NCI-H146 treated with DMSO at 0.1 percent for 48 hours (cell line): Measurements from ENCODE around the gene CFAP45.

ENCODE experiments used
- DNase-seq: peaks from one replicate; lab custom pipeline; 2025; ENCODE audit not compliant: unreplicated experiment; lab: John Stamatoyannopoulos, UW

The CFAP45 gene

GRCh38 chr1:159856576-159856975 lies 43.4 kb downstream of the CFAP45 start:
- DNase-seq: no peak

- no peak for DNase-seq
Measured at GRCh38 chr1:159855709-159856108, 44.3 kb downstream of the CFAP45 start.

DNA sequence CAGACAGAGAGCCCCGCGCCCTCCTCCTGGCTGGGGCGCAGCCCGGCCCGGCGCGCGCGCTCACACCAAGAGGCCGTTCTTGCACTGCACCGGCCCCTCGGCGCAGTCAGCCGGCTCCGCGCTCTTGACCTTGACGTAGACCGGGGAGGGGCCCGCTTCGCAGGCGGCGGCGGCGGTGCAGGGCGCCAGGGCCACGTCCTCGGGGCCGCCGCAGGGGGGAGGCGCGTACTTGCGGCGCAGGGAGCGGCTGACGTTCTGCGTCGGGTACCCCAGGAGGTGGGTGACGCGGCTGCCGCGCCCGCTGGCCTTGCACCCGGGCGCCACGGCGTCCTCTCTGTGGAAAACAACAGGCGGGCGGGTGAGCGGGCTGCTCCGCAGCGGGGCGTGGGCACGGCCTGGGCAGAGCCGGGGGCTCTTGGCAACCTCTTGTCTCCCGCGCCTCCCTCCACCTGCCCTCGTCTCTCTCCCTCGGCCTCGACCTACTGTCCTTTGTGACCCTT lies 45.2 kb downstream of the CFAP45 start:
- peak; percentile 36 for DNase-seq

DNA sequence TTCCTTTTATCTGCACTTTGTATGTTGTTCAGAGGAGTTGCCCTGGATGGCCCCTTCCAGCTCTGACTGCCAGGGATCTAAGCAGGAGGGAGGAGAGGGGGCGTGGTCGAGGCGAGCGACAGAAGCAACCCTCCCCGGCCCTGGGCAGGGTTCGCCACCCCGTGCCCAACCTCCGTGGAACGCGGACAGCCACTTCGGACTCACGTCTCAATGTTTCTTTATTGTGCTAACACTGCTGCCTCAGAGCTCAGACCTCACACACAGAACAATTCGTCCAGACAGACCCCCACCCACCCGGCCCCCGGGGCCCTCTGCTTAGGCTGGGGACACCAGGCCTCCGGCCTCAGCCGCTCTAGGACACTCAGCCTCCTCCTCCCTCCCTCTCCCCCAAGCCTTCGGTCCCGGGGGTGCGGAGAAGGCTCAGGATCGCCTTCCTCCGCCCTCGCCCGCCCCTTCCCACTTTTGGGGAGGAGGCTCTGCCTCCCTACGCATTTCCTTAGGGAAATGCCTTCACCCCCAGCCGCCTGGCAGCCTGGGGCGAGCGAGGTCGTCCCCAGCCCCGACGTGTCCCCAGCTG lies 45.8 kb downstream of the CFAP45 start:
- DNase-seq: peak; percentile 22

GRCh38 chr1:159853417-159854115 lies 46.4 kb downstream of the CFAP45 start:
- no peak for DNase-seq

DNA sequence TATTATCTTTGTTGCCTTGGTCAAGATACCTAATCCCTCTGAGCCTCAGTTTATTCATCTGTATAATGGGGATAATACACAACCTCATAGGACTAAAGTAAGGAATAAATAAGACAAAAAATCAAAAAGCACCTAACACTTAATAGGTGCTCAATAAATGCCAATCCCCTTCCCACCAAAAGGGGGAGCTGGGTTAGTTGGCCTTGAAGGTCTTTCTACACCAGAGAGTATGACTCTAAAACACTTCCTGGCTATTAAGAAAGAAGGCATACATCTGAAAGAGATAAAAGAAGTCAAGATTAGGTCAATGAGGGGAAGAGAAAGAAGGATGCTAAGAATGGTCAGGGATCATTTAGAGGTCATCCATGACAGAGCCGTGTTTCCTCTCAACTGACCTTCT lies 48.6 kb downstream of the CFAP45 start:
- DNase-seq: no peak

DNA sequence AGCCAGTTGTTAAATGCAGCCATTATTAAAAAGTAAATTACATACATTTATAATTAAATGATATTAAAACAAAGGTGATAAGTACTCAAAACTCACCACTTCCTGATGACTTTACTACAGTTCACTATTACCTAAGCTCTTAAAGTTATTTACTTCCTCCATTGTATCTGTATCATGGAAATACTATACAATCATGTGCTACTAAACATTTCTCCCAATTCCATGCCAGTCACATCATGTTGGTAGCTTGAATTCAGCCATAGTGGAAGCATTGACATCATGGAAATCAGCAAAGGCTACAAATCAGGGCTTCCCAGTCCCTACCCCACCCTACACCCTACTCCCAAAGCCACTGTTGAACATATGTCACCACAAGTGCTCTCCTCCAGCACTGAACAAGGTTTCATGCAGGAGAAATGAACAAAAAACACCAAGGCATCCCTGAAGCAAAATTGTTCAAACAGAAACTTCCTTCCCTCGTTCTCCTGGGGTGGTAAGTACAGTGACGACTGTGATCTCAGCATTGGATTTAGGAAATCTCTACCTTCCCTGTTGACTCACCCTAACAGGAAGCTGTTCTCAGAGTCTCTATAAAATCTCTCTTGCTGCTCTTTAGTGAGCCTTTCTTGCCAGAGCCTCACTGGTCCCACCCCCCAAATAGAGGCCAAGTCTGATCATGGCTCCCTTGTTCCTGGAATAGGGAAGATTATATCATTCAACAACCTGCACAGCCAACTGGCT lies 50.2 kb downstream of the CFAP45 start:
- DNase-seq: no peak

DNA sequence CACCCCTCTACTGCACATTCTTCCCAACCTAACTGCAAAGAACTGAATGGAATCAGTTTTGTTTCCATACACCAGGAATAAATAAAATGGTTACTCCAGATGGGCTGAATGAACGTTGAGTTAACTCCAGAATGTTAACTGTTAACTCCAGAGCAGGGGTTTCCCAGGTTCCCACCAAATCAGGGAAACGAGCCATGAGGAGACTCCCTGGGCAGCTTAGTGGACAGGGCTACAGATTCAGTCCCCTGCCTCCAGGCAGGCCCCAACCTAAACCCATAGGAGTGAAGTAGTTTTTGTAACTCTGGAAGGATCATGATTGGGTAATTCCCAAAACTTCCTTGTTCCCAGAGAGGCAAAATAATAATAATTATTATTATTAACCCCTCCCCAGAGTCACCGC lies 51.6 kb downstream of the CFAP45 start:
- DNase-seq: no peak

DNA sequence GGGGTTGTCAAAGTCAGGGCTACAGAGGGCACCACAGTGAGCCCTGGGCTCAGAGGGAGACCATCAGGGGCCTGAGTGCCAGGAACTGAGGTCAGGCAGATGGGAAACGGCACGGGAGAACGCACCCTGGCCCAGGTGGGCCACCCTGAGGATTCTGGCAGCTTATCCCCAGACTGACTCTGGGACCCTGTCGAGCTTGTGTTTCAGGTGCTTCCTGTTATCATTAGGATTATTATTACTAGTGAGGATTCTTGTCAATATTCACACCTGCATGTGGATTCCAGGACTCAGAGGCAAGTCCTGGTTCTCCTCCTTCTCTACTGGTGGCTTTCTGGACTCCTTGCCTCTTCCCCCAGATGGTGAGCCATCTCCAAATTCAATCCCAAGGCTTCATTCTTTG lies 52.7 kb downstream of the CFAP45 start:
- no peak for DNase-seq

DNA sequence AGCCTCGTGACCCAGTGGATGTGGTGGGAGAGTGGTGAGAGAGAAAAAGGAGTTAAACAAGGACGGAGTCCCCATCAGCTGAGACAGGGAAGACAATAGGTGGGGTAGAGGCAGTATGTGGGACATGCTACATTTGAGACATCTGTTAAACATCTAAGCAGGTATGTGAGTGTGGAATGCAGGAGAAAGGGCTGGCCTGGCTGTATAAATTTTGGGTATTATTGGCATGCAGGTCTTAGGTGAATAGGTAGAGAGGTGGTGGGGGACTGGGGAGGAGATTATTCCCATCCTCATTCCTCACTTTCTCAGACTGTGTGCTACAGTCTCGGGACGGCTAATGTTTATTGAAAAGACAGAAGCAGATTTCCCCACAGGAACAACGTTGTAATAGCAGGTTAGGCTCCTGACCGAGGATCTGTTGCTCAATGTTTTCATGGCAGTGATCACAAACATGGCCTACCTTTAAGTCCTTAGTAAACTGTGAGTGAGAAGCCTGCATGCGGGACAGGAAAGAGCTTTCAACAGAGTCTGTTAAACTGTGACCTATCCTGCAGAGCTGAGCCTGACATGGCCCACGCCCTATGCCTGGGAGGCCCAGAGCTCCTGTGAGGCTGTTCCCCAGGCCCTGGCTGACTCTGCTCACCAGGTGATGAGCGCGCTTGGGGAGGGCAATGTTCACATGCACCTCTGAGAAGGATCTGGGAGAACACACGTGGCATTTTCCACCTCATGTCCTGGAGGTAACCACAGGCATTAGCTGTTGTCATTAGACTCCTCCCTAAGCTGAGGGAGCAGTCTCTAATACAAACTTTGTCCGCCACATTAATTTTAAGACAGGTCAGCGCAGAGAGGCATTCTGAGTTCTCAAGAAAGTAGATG lies 54.0 kb downstream of the CFAP45 start:
- DNase-seq: no peak

- DNase-seq: no peak
Measured at GRCh38 chr1:159843459-159843858, 56.5 kb downstream of the CFAP45 start.

GRCh38 chr1:159841749-159842148 lies 58.2 kb downstream of the CFAP45 start:
- DNase-seq: no peak

GRCh38 chr1:159839116-159839849 lies 60.7 kb downstream of the CFAP45 start:
- no peak for DNase-seq

DNA sequence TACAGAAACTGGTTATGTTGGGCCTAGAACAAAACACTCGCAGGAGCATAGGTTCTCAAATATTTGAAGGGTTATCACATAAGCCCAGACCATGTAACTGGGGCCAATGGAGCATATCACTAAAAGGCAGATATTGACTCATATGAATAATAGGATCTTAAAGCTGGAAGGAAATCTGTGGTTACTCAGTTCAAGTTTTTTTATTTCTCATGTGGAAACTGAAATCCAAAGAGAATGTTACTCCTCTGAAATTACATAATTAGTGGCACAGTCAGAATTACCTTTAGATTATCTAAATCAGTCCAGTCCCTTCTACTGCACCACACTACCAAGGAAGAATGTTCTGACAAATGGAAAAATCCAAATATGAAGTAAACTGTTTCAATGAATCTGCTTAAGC lies 61.2 kb downstream of the CFAP45 start:
- DNase-seq: no peak

- no peak for DNase-seq
Measured at GRCh38 chr1:159835862-159836525, 64.0 kb downstream of the CFAP45 start.

DNA sequence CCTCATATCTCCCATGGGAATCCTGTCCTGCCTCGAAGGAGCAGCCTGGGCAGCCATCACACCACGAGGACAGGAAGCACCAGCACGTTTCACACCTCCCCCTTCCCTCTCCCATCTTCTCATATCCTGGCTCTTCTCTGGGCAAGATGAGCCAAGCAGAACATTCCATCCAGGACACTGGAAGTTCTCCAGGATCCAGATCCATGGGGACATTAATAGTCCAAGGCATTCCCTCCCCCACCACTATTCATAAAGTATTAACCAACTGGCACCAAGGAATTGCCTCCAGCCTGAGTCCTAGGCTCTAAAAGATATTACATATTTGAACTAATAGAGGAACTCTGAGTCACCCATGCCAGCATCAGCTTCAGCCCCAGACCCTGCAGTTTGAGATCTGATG lies 64.6 kb downstream of the CFAP45 start:
- DNase-seq: no peak

DNA sequence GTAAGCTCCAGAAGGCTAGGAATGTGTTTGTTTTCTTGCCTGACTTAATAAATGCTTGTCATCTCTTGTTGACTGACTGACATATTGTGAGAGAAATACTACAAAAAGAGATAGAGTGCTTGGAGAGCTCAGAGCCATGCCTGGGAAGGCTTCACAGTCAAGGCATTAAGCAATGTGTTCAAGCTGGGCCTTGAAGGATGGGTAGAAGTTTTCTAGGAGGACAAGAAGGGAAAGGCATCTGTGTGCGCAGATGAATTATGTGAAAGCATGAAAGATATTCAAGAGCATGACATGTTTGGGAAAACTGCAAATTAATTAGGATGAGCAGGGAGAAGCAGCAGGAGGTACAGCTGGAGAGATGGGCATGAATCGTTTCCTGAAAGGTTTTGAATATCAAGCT lies 67.7 kb downstream of the CFAP45 start:
- DNase-seq: no peak

- peak; percentile 85 for DNase-seq
Measured at GRCh38 chr1:159831412-159832141, 68.4 kb downstream of the CFAP45 start.

DNA sequence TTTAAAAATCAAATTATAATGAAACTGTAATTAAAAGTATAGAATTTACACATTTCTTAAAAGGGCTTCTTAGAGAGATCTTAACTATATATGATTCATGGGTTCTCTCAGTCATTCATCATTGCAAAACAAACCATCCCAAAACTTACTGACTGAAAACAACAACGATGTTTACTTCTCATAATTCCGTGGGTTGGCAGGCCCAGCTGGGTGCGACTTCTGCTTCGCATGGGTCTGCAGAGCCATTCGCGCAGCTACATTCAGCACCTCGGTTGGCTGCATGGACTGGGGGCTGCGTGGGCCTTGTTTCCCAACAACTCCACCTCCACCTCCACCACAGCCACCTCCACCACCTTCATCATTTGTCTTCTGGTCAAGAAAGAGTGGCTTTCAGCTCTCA lies 69.2 kb downstream of the CFAP45 start:
- no peak for DNase-seq
